ENCODE data around the gene CCDC69. TPM values are rescaled to one million over a fixed set of nuclear protein-coding genes. Genes with fewer than 3 reads are reported as not detected.
"Not testable (repeated sequence)": the region's sequence is repeated elsewhere in the genome, so short reads cannot be mapped to it uniquely, and the experiment has no call there.

Gene CCDC69
- total RNA-seq, 3 donors from 2014 or later: 47.4 to 201 (median 97.0) TPM

DNA sequence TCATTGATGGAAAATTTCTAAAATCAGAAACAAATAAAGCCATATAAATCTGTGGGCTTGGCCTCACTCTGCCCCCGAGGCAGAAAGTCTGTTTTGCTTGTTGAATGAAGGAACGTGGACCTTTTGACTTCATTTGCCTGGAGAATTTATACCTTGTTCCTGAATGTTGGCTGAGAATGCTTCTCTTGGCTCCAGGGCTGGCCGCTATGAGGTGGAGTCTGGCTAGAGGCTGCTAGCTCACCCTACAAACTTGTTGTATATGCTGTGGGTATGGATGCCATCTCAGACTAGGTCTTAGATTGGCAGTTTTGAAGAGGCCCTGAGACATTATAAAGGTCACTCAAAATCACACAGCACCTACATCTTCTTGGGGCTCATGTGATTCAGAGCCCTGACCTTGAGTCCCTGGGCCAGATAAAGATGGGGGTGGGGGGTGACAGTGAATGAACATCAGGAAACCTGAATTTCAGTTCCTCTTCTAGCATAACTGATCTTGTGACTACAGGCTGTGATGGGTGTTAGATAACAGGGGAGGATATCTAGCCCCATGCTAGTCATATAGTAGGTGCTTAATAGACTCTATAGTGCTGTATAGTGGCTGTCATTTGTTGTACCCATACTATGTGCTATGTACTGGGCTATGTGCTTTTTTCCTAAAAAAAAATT lies 31.9 kb upstream of the CCDC69 start:
- intact Hi-C loops (cut with DNase I; ENCODE audit: low total_unique reads): no loop called here
- H3K36me3 ChIP-seq: peaks cover 3% of the 10 kb centered on the region
- H3K4me1 ChIP-seq: peaks cover 0 to 3% of the 10 kb centered on the region in 2 donors
- H3K4me3 ChIP-seq: peak overlapping the region in 1 of 3 donors; percentile 24
- no peaks in the 10 kb centered on the region for H3K9me3 ChIP-seq
- TF ChIP-seq, protein P1, sequence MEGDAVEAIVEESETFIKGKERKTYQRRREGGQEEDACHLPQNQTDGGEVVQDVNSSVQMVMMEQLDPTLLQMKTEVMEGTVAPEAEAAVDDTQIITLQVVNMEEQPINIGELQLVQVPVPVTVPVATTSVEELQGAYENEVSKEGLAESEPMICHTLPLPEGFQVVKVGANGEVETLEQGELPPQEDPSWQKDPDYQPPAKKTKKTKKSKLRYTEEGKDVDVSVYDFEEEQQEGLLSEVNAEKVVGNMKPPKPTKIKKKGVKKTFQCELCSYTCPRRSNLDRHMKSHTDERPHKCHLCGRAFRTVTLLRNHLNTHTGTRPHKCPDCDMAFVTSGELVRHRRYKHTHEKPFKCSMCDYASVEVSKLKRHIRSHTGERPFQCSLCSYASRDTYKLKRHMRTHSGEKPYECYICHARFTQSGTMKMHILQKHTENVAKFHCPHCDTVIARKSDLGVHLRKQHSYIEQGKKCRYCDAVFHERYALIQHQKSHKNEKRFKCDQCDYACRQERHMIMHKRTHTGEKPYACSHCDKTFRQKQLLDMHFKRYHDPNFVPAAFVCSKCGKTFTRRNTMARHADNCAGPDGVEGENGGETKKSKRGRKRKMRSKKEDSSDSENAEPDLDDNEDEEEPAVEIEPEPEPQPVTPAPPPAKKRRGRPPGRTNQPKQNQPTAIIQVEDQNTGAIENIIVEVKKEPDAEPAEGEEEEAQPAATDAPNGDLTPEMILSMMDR (IDR thresholded peaks at IDR 0.05): no peak
- TF ChIP-seq POLR2A (IDR thresholded peaks at IDR 0.05) (no peak), POLR2AphosphoS5 (IDR thresholded peaks at IDR 0.05) (no peak)
- H3K27ac ChIP-seq: no peak overlapping the region
- no peaks in the 10 kb centered on the region for H3K27me3 ChIP-seq
- no peak for DNase-seq (ENCODE audit: low spot score in 2 of 2)

DNA sequence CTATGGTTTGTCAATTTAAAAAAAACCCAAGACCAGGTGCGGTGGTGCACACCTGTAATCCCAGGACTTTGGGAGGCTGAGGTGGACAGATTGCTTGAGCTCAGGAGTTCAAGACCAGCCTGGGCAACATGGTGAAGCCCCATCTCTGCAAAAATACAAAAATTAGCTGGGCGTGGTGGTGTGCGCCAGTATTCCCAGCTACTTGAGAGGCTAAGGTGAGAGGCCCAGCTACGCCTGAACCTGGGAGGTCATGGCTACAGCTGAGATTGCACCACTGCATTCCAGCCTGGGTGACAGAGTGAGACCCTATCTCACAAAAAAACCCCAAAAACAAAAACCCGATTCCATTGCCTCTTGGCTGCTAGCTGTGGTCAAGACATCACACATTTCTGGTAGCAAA lies 31.1 kb upstream of the CCDC69 start:
- H3K27me3 ChIP-seq; H3K27ac ChIP-seq; DNase-seq (ENCODE audit: low spot score in 2 of 2); H3K36me3 ChIP-seq; H3K9me3 ChIP-seq; H3K4me1 ChIP-seq; intact Hi-C loops (cut with DNase I; ENCODE audit: low total_unique reads): not testable (repeated sequence)
- peak overlapping the region in 1 of 3 donors; percentile 24 for H3K4me3 ChIP-seq

DNA sequence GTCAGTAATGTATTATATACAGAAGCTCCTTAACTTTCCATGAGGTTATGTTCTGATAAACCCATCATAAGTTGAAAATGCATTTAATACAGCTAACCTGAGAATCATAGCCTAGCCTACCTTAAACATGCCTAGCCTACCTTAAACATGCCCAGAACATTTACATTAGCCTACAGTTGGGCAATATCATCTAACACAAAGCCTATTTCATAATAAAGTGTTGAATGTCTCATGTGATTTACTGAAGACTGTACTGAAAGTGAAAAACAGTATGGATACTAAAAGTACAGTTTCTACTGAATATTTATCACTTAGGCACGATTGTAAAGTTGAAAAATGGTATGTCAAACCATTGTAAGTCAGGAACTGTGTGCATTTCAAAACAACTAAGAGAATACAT lies 30.7 kb upstream of the CCDC69 start:
- Histone ChIP-seq H3K36me3 (no peaks in the 10 kb centered on the region), H3K4me3 (peak overlapping the region in 2 of 3 donors; percentile 70 to 82), H3K27me3 (no peaks in the 10 kb centered on the region), H3K9me3 (no peaks in the 10 kb centered on the region), H3K4me1 (peaks cover 0 to 3% of the 10 kb centered on the region in 2 donors), H3K27ac (no peak overlapping the region)
- no peak for TF ChIP-seq POLR2AphosphoS5 (IDR thresholded peaks at IDR 0.05)
- TF ChIP-seq, protein P1 (IDR thresholded peaks at IDR 0.05): no peak
- TF ChIP-seq POLR2A (IDR thresholded peaks at IDR 0.05): no peak
- intact Hi-C loops (cut with DNase I; ENCODE audit: low total_unique reads): no loop called here
- no peak for DNase-seq (ENCODE audit: low spot score in 2 of 2)

DNA sequence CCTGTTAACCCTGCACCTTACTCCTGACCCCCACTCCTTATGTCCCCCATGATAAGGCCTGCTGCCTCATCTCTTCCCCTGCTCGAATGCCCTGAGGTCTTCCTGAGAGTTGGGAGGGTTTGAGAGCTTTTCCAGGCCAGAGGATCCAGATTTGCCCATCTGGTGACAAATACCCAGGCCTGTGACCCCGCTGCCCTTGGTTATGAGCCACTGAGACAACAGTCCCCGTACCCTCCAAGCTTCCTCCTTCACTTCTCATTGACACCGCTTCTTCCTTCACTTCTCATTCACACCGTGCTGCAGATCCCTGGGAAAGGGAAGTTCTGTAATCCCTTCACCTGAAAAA lies 29.7 kb upstream of the CCDC69 start:
- intact Hi-C loops (cut with DNase I; ENCODE audit: low total_unique reads): no loop called here
- H3K4me1 ChIP-seq: peaks cover 0 to 3% of the 10 kb centered on the region in 2 donors
- no peaks in the 10 kb centered on the region for H3K27me3 ChIP-seq
- H3K36me3 ChIP-seq: no peaks in the 10 kb centered on the region
- TF ChIP-seq, protein P1 (IDR thresholded peaks at IDR 0.05): no peak
- TF ChIP-seq POLR2A (IDR thresholded peaks at IDR 0.05) (no peak), POLR2AphosphoS5 (IDR thresholded peaks at IDR 0.05) (no peak)
- no peaks in the 10 kb centered on the region for H3K9me3 ChIP-seq
- H3K4me3 ChIP-seq: peak overlapping the region; percentile 70 to 82 (median 70)
- DNase-seq (ENCODE audit: low spot score in 2 of 2): no peak
- H3K27ac ChIP-seq: peak overlapping the region; percentile 73 to 77

DNA sequence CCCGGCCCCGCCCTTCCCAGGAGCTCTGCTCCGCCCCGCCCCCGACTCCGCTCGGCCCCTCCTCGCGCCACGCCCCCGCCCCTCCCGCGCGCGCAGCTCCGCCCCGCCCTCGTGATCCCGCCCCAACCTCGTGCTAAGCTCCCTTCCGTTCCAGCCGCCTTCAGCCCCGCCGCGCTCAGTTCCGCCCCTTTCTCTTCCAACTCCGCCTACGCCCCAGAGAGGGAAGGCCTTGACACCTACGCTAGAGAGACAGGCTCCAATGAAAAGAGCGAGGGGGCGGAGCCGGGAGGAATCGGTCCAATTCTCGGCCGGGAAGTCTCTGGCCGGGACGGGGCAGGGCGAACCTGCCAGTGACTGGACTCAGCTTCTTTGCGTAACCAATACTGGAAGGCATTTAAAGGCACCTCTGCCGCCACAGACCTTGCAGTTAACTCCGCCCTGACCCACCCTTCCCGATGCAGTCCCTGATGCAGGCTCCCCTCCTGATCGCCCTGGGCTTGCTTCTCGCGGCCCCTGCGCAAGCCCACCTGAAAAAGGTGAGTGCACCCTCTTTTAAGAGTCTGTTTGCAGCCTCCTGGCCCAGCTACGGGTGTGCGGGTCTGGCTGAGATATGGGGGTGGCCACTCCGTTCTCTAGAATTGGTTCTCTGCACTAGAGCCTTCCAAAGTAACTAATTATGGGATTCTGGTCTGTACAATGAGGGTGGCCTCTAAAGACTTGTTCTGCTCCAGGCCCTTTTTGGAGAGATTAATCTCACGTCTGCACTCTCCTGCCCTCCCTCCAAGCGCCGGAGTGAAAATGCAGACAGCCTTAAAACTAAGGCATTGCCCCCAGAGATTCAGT lies 29.1 kb upstream of the CCDC69 start, which contains the start of gene GM2A:
Gene GM2A (plus strand): TSS at position 424 of the 843 bp plus-strand sequence. CDS start 32 bp downstream, at position 456.
- H3K9me3 ChIP-seq: no peaks in the 10 kb centered on the region
- TF ChIP-seq POLR2AphosphoS5 (IDR thresholded peaks at IDR 0.05) (peak; percentile 43 to 78 (median 73)), POLR2A (IDR thresholded peaks at IDR 0.05) (peak; percentile 37)
- TF ChIP-seq, protein P1 (IDR thresholded peaks at IDR 0.05): no peak
- H3K27me3 ChIP-seq: no peaks in the 10 kb centered on the region
- H3K36me3 ChIP-seq: no peaks in the 10 kb centered on the region
- H3K27ac ChIP-seq: peak within 1 kb of the TSS; percentile 73 to 77
- peaks cover 0 to 3% of the 10 kb centered on the region in 2 donors for H3K4me1 ChIP-seq
- intact Hi-C loops (cut with DNase I; ENCODE audit: low total_unique reads): no loop called here
- DNase-seq (ENCODE audit: low spot score in 2 of 2): peak; percentile 99 to 100
- H3K4me3 ChIP-seq: peak within 1 kb of the TSS; percentile 70 to 82 (median 70)
